IMR-90 (cell line): ENCODE measurements around the gene ILF3. TPM values are rescaled to one million over a fixed set of nuclear protein-coding genes. Genes with fewer than 3 reads are reported as not detected.

Experiments
- microRNA-seq, 2 experiments: library from miRNA; stranded (forward) in 1 of 2; unstranded in 1 of 2; fragments of 10-50 nt in 1 of 2; fragments of <30 nt in 1 of 2; gene quantifications in 1 of 2; microRNA quantifications in 1 of 2; one replicate each; pipeline versions ENCODE3 to v1.1.0; 2013 to 2020; ENCODE audit not compliant: insufficient read depth in 1 of 2, insufficient read length in 1 of 2, unreplicated experiment in 1 of 2
- polyA plus RNA-seq, 3 experiments: library from polyadenylated mRNA; depleted of rRNA; stranded (reverse); fragments of >200 nt; gene quantifications; 2 replicates each; pipeline ENCODE4 v1.2.3, GENCODE V29; 2012; ENCODE audit warnings: low replicate concordance in 1 of 3
- small RNA-seq, 5 experiments: library from RNA; depleted of rRNA; stranded (forward); fragments of <200 nt; gene quantifications; one replicate each; pipeline ENCODE3, GENCODE V24; 2012
- total RNA-seq: library from RNA; depleted of rRNA; stranded (reverse); fragments of >200 nt; gene quantifications from 2 replicates; pipeline ENCODE4 v1.2.3, GENCODE V29; 2012; rRNA removed

Gene ILF3
- total and polyA plus RNA-seq, 2 of the 4 experiments (the other 2 are of a cell fraction): 120 to 166 TPM

Small RNAs within 50 kb of the gene (microRNA-seq; reads per million reads assigned to microRNA genes)
- gene MIR638: 0 reads per million in 2 experiments

Small RNAs within 50 kb of the gene (small RNA-seq; reads per million reads assigned to genes)
- gene MIR638: 0 to 0.60 (median 0) reads per million in 5 experiments

Other genes with a start within 250 kb of the ILF3 start
- gene PDE4A, start 233.8 kb upstream of the ILF3 start, total RNA-seq: 1.7 and 1.8 TPM in 2 replicates
- gene PDE4A, start 233.8 kb upstream of the ILF3 start, polyA plus RNA-seq (2012; rRNA removed): 5.9 and 7.0 TPM in 2 replicates
- 68.0 and 81.6 TPM in 2 replicates for gene KEAP1, start 151.0 kb upstream of the ILF3 start, total RNA-seq
- gene KEAP1, start 151.0 kb upstream of the ILF3 start, polyA plus RNA-seq (2012; rRNA removed): 63.4 and 64.2 TPM in 2 replicates
- 0.36 and 0.56 TPM in 2 replicates for gene S1PR5, start 136.9 kb upstream of the ILF3 start, total RNA-seq
- gene S1PR5, start 136.9 kb upstream of the ILF3 start, polyA plus RNA-seq (2012; rRNA removed): 0.55 and 0.59 TPM in 2 replicates
- 8.2 and 9.2 TPM in 2 replicates for gene ATG4D, start 110.4 kb upstream of the ILF3 start, total RNA-seq
- 21.8 and 22.0 TPM in 2 replicates for gene ATG4D, start 110.4 kb upstream of the ILF3 start, polyA plus RNA-seq (2012; rRNA removed)
- 5.7 and 7.8 TPM in 2 replicates for gene KRI1, start 88.3 kb upstream of the ILF3 start, total RNA-seq
- 12.9 and 13.3 TPM in 2 replicates for gene KRI1, start 88.3 kb upstream of the ILF3 start, polyA plus RNA-seq (2012; rRNA removed)
- gene CDKN2D, start 85.4 kb upstream of the ILF3 start, total RNA-seq: 3.6 and 3.9 TPM in 2 replicates
- 8.5 and 9.3 TPM in 2 replicates for gene CDKN2D, start 85.4 kb upstream of the ILF3 start, polyA plus RNA-seq (2012; rRNA removed)
- not detected in 2 replicates for gene AP1M2, start 67.0 kb upstream of the ILF3 start, total RNA-seq
- gene AP1M2, start 67.0 kb upstream of the ILF3 start, polyA plus RNA-seq (2012; rRNA removed): 0.17 and 0.37 TPM in 2 replicates
- 25.8 and 28.5 TPM in 2 replicates for gene SLC44A2, start 28.8 kb upstream of the ILF3 start, total RNA-seq
- gene SLC44A2, start 28.8 kb upstream of the ILF3 start, polyA plus RNA-seq (2012; rRNA removed): 62.1 and 62.9 TPM in 2 replicates
- gene QTRT1, start 47.1 kb downstream of the ILF3 start, total RNA-seq: 18.6 and 19.9 TPM in 2 replicates
- 51.8 and 63.3 TPM in 2 replicates for gene QTRT1, start 47.1 kb downstream of the ILF3 start, polyA plus RNA-seq (2012; rRNA removed)
- 55.0 and 55.6 TPM in 2 replicates for gene DNM2, start 63.7 kb downstream of the ILF3 start, total RNA-seq
- 74.2 and 74.6 TPM in 2 replicates for gene DNM2, start 63.7 kb downstream of the ILF3 start, polyA plus RNA-seq (2012; rRNA removed)
- gene TMED1, start 181.9 kb downstream of the ILF3 start, total RNA-seq: 32.8 and 37.6 TPM in 2 replicates
- gene TMED1, start 181.9 kb downstream of the ILF3 start, polyA plus RNA-seq (2012; rRNA removed): 41.4 and 46.3 TPM in 2 replicates
- gene C19orf38, start 194.1 kb downstream of the ILF3 start, total RNA-seq: 0.18 and 0.28 TPM in 2 replicates
- gene C19orf38, start 194.1 kb downstream of the ILF3 start, polyA plus RNA-seq (2012; rRNA removed): 0.16 and 0.19 TPM in 2 replicates
- 17.2 and 20.3 TPM in 2 replicates for gene CARM1, start 217.2 kb downstream of the ILF3 start, total RNA-seq
- gene CARM1, start 217.2 kb downstream of the ILF3 start, polyA plus RNA-seq (2012; rRNA removed): 67.1 and 72.1 TPM in 2 replicates